CD4-positive, alpha-beta memory T cell (primary cell): Measurements from ENCODE around the gene TAF11L11. TPM values are rescaled to one million over a fixed set of nuclear protein-coding genes. Genes with fewer than 3 reads are reported as not detected.
"Not testable (repeated sequence)": the region's sequence is repeated elsewhere in the genome, so short reads cannot be mapped to it uniquely, and the experiment has no call there.

Experiments used
- CTCF ChIA-PET: fragments of 350-600 bp; sonication (Branson Sonifier 250); formaldehyde crosslinking; loops from one replicate; lab custom pipeline; 2021; ENCODE audit warnings: inconsistent platforms; ENCODE audit not compliant: partially characterized antibody; lab: Charles Lee
- POLR2A ChIA-PET: fragments of 350-600 bp; sonication (Branson Sonifier 250); formaldehyde crosslinking; loops from one replicate; lab custom pipeline; 2021; ENCODE audit not compliant: partially characterized antibody; lab: Charles Lee
- DNase-seq, 5 donors: peaks; one replicate each; pipeline versions ENCODE4 v3.0.0 to v3.0.0-alpha.2; 2020 to 2022; ENCODE audit warnings: mixed read lengths in 1 of 5
- H3K27ac ChIP-seq: one replicate; pipeline ENCODE4 v1.7.0; 2013; ENCODE audit warnings: low read depth, low read length
- H3K27me3 ChIP-seq: 2 replicates; pipeline ENCODE4 v1.7.0; 2013; ENCODE audit warnings: mild to moderate bottlenecking, low read length, moderate library complexity; ENCODE audit not compliant: insufficient read depth
- H3K36me3 ChIP-seq: 2 replicates; pipeline ENCODE4 v1.7.0; 2013; ENCODE audit warnings: mild to moderate bottlenecking, low read length, moderate library complexity; ENCODE audit not compliant: insufficient read depth
- H3K4me1 ChIP-seq: 2 replicates; pipeline ENCODE4 v1.7.0; 2013; ENCODE audit warnings: mild to moderate bottlenecking, low read length, moderate library complexity; ENCODE audit not compliant: insufficient read depth
- H3K4me3 ChIP-seq, 2 donors: one replicate each; pipeline ENCODE4 v1.7.0; 2013; ENCODE audit warnings: low read length in 2 of 2, mild to moderate bottlenecking in 1 of 2
- H3K9me3 ChIP-seq, 2 donors: one replicate each; pipeline ENCODE4 v1.7.0; 2013; ENCODE audit warnings: low read length in 2 of 2, control low read depth in 1 of 2; ENCODE audit not compliant: control insufficient read depth in 1 of 2
- H3K27ac Mint-ChIP-seq, 7 donors: one replicate each; pipeline ENCODE4 v1.8.0; 2020 to 2021; ENCODE audit warnings: mixed read lengths in 7 of 7, mild to moderate bottlenecking in 6 of 7, inconsistent platforms in 3 of 7, moderate library complexity in 3 of 7
- H3K27me3 Mint-ChIP-seq, 2 donors: one replicate each; pipeline ENCODE4 v1.8.0; 2020 to 2021; ENCODE audit warnings: mixed read lengths in 2 of 2
- H3K36me3 Mint-ChIP-seq, 2 donors: one replicate each; pipeline ENCODE4 v1.8.0; 2020 to 2021; ENCODE audit warnings: mixed read lengths in 2 of 2, inconsistent platforms in 1 of 2, mild to moderate bottlenecking in 1 of 2
- H3K4me1 Mint-ChIP-seq, 4 donors: one replicate each; pipeline ENCODE4 v1.8.0; 2020 to 2021; ENCODE audit warnings: mixed read lengths in 4 of 4, mild to moderate bottlenecking in 1 of 4
- H3K4me3 Mint-ChIP-seq, 8 donors: one replicate each; pipeline ENCODE4 v1.8.0; 2020 to 2021; ENCODE audit warnings: mixed read lengths in 8 of 8, mild to moderate bottlenecking in 7 of 8, moderate library complexity in 6 of 8, inconsistent platforms in 3 of 8
- H3K9me3 Mint-ChIP-seq, 8 donors: one replicate each; pipeline ENCODE4 v1.8.0; 2020 to 2021; ENCODE audit warnings: mixed read lengths in 8 of 8, mild to moderate bottlenecking in 5 of 8, inconsistent platforms in 3 of 8, moderate library complexity in 1 of 8
- intact Hi-C: fragments of 100-400 bp; cut with micrococcal nuclease; formaldehyde crosslinking; loops from one replicate; pipeline ENCODE4 v1.15.1; 2023
- polyA plus RNA-seq, 2 donors: library from polyadenylated mRNA; unstranded; fragments of 300-500 nt; fragmentation: Illumina TruSeq; gene quantifications; one replicate each; pipeline ENCODE4 v1.2.3, GENCODE V29; 2021
- total RNA-seq, 2 experiments: library from RNA; stranded (reverse); gene quantifications; one replicate each; pipeline ENCODE4 v1.2.3, GENCODE V29; 2021

Gene TAF11L11
- not detected for total RNA-seq
- polyA plus RNA-seq, result not detected

- H3K36me3 ChIP-seq, H3K4me3 Mint-ChIP-seq, H3K27me3 ChIP-seq, DNase-seq, H3K27ac ChIP-seq, H3K4me1 ChIP-seq, H3K9me3 ChIP-seq, intact Hi-C loops, H3K27me3 Mint-ChIP-seq, H3K4me1 Mint-ChIP-seq, H3K9me3 Mint-ChIP-seq, H3K36me3 Mint-ChIP-seq, H3K4me3 ChIP-seq, H3K27ac Mint-ChIP-seq, CTCF ChIA-PET, POLR2A ChIA-PET: not testable (repeated sequence)
Observed at GRCh38 chr5:17603880-17604279, at the start of gene TAF11L11. Gene TAF11L11, plus strand, starts transcription at chr5:17604183.

- intact Hi-C loops, H3K36me3 Mint-ChIP-seq, H3K9me3 Mint-ChIP-seq, H3K4me3 Mint-ChIP-seq, POLR2A ChIA-PET, H3K4me3 ChIP-seq, H3K27ac ChIP-seq, CTCF ChIA-PET, H3K4me1 ChIP-seq, H3K36me3 ChIP-seq, H3K27ac Mint-ChIP-seq, H3K4me1 Mint-ChIP-seq, H3K27me3 Mint-ChIP-seq, DNase-seq, H3K9me3 ChIP-seq, H3K27me3 ChIP-seq: not testable (repeated sequence)
Observed at GRCh38 chr5:17585658-17586057, 18.3 kb upstream of the TAF11L11 start, which contains the start of gene TAF11L7. Gene TAF11L7, minus strand, starts transcription at chr5:17585758.

GRCh38 chr5:17590860-17591259 lies 13.1 kb upstream of the TAF11L11 start, which contains the start of gene TAF11L8:
Gene TAF11L8, minus strand, starts transcription at chr5:17590960.
- H3K27ac ChIP-seq, H3K4me3 Mint-ChIP-seq, H3K36me3 Mint-ChIP-seq, H3K36me3 ChIP-seq, H3K9me3 ChIP-seq, H3K4me1 ChIP-seq, CTCF ChIA-PET, H3K27me3 Mint-ChIP-seq, POLR2A ChIA-PET, H3K27ac Mint-ChIP-seq, DNase-seq, intact Hi-C loops, H3K9me3 Mint-ChIP-seq, H3K4me1 Mint-ChIP-seq, H3K4me3 ChIP-seq, H3K27me3 ChIP-seq: not testable (repeated sequence)

- CTCF ChIA-PET, POLR2A ChIA-PET, H3K4me1 Mint-ChIP-seq, H3K4me3 ChIP-seq, H3K27me3 Mint-ChIP-seq, H3K36me3 ChIP-seq, H3K9me3 ChIP-seq, H3K27me3 ChIP-seq, H3K4me1 ChIP-seq, H3K36me3 Mint-ChIP-seq, intact Hi-C loops, DNase-seq, H3K27ac Mint-ChIP-seq, H3K9me3 Mint-ChIP-seq, H3K27ac ChIP-seq, H3K4me3 Mint-ChIP-seq: not testable (repeated sequence)
Observed at GRCh38 chr5:17594255-17594654, 9.7 kb upstream of the TAF11L11 start, which contains the start of gene TAF11L9. Gene TAF11L9, minus strand, starts transcription at chr5:17594394.

GRCh38 chr5:17597728-17598127 lies 6.3 kb upstream of the TAF11L11 start, which contains the start of gene TAF11L10:
Gene TAF11L10, minus strand, starts transcription at chr5:17597828.
- POLR2A ChIA-PET, H3K27ac Mint-ChIP-seq, H3K27me3 ChIP-seq, H3K27ac ChIP-seq, H3K9me3 ChIP-seq, intact Hi-C loops, H3K36me3 Mint-ChIP-seq, CTCF ChIA-PET, H3K9me3 Mint-ChIP-seq, H3K4me3 ChIP-seq, DNase-seq, H3K4me3 Mint-ChIP-seq, H3K36me3 ChIP-seq, H3K4me1 ChIP-seq, H3K4me1 Mint-ChIP-seq, H3K27me3 Mint-ChIP-seq: not testable (repeated sequence)

GRCh38 chr5:17604951-17605350 lies 968 bp downstream of the TAF11L11 start:
- CTCF ChIA-PET, result no interaction called here
- H3K27ac ChIP-seq, result no peak overlapping the region
- Mint-ChIP-seq H3K4me1 (no peaks in the 10 kb centered on the region), H3K4me3 (no peak overlapping the region), H3K36me3 (no peaks in the 10 kb centered on the region), H3K27ac (no peak overlapping the region), H3K27me3 (no peaks in the 10 kb centered on the region), H3K9me3 (peaks cover 0 to 10% (median 4%) of the 10 kb centered on the region in 8 donors)
- no peaks in the 10 kb centered on the region for H3K27me3 ChIP-seq
- H3K9me3 ChIP-seq, result no peaks in the 10 kb centered on the region
- no peak for DNase-seq
- POLR2A ChIA-PET, result no interaction called here
- H3K36me3 ChIP-seq, result no peaks in the 10 kb centered on the region
- H3K4me1 ChIP-seq, result no peaks in the 10 kb centered on the region
- intact Hi-C loops, result no loop called here
- H3K4me3 ChIP-seq, result no peak overlapping the region

- H3K27ac ChIP-seq, CTCF ChIA-PET, intact Hi-C loops, H3K4me3 ChIP-seq, H3K4me1 ChIP-seq, H3K9me3 ChIP-seq, H3K4me1 Mint-ChIP-seq, H3K27ac Mint-ChIP-seq, POLR2A ChIA-PET, H3K36me3 Mint-ChIP-seq, H3K27me3 ChIP-seq, H3K36me3 ChIP-seq, DNase-seq, H3K27me3 Mint-ChIP-seq, H3K9me3 Mint-ChIP-seq, H3K4me3 Mint-ChIP-seq: not testable (repeated sequence)
Observed at GRCh38 chr5:17607461-17607860, 3.5 kb downstream of the TAF11L11 start.

GRCh38 chr5:17610092-17610491 lies 6.1 kb downstream of the TAF11L11 start, which contains the start of gene TAF11L12:
Gene TAF11L12, plus strand, starts transcription at chr5:17610392.
- intact Hi-C loops, H3K27me3 ChIP-seq, H3K36me3 Mint-ChIP-seq, CTCF ChIA-PET, H3K27ac ChIP-seq, POLR2A ChIA-PET, H3K9me3 ChIP-seq, H3K27me3 Mint-ChIP-seq, H3K4me3 ChIP-seq, H3K4me3 Mint-ChIP-seq, H3K27ac Mint-ChIP-seq, H3K36me3 ChIP-seq, DNase-seq, H3K4me1 Mint-ChIP-seq, H3K4me1 ChIP-seq: not testable (repeated sequence)
- H3K9me3 Mint-ChIP-seq, result peaks cover 0 to 11% (median 5%) of the 10 kb centered on the region in 8 donors
